Erythroblast (primary cell): Measurements from ENCODE around the gene OVCA2.

Source experiments
- GATA1 ChIP-seq: IDR thresholded peaks from 2 replicates; pipeline ENCODE4 v1.6.1; 2011; ENCODE audit warnings: low read depth, mild to moderate bottlenecking, control low read depth, low read length, moderate library complexity
- POLR2A ChIP-seq: IDR thresholded peaks from 2 replicates; pipeline ENCODE4 v1.6.1; 2011; ENCODE audit warnings: mild to moderate bottlenecking, low read length

DNA sequence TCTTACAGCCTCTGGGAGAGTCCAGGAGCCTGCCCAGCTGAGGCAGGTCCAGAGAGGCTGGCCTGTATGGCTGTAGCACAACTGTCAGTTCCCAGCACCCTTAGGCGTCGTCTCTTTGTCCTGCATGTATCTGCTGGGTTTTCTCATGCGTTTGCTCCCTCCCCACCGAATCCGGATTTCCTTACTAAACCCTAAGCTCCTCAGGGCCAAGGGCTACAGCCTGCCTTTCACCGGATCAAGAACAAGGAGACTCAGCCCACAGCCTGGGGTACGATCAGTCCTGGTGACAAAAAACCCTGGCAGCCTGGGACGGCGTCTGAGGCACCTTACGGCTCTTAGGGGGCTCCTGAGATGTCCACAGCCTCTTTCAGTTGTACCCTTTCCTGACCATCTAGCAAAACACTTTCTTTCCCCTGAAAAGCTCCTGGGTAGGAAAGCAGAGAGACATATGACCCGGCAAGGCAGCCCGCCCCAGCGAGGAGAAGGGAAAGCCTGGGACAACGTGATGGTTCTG, 25.3 kb downstream of the OVCA2 start:
- no peak for TF ChIP-seq POLR2A
- no peak for TF ChIP-seq GATA1
